ENCODE measurements around the gene SDE2. TPM values are rescaled to one million over a fixed set of nuclear protein-coding genes. Genes with fewer than 3 reads are reported as not detected.

The SDE2 gene
- total RNA-seq, 1 donor, result 72.5 TPM

DNA sequence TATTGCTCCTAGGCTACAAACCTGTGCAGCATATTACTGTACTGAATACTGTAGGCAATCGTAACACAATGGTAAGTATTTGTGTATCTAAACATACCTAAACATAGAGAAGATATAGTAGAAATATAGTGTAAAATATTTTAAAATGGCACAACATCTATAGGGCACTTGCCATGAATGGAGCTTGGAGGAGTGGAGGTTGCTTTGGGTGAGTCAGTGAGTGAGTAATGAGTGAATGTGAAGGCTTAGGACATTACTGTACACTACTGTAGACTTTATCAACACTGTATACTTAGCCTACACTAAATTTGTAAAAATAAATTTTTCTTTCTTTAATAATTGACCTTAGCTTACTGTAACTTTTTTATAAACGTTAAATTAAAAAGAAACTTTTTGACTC lies 66.1 kb downstream of the SDE2 start:
- no peaks in the 10 kb centered on the region for H3K9me3 ChIP-seq (ENCODE audit: low read depth, low read length)
- no peaks in the 10 kb centered on the region for H3K27me3 ChIP-seq (ENCODE audit: insufficient read depth, low read length)
- no peaks in the 10 kb centered on the region for H3K4me1 ChIP-seq (ENCODE audit: insufficient read depth, low read length)
- H3K4me3 ChIP-seq (ENCODE audit: low read length), result no peak overlapping the region

Other genes with a start within 250 kb of the SDE2 start
- gene SRP9, start 221.5 kb downstream of the SDE2 start, total RNA-seq, result 136 TPM
- 3.3 TPM for gene EPHX1, start 189.2 kb downstream of the SDE2 start, total RNA-seq
- 56.0 TPM for gene TMEM63A, start 117.0 kb downstream of the SDE2 start, total RNA-seq
- gene LEFTY1, start 110.2 kb downstream of the SDE2 start, total RNA-seq, result 0.84 TPM
- gene PYCR2, start 75.1 kb downstream of the SDE2 start, total RNA-seq, result 15.1 TPM
- gene LEFTY2, start 58.1 kb downstream of the SDE2 start, total RNA-seq, result not detected
- gene H3-3A, start 63.4 kb upstream of the SDE2 start, total RNA-seq, result 399 TPM
- 53.4 TPM for gene ACBD3, start 187.4 kb upstream of the SDE2 start, total RNA-seq
- not detected for gene MIXL1, start 224.3 kb upstream of the SDE2 start, total RNA-seq